Adrenal gland (tissue), 12 donors: ENCODE data around the gene PTPRN2. TPM values are rescaled to one million over a fixed set of nuclear protein-coding genes. Genes with fewer than 3 reads are reported as not detected.

Source experiments
- DNase-seq, 7 donors: peaks; one replicate each; pipeline ENCODE4 v3.0.0-alpha.2; 2019 to 2020
- H3K27ac ChIP-seq, 5 donors: fragments of 200-600 bp; sonication (generic) in 4 of 5; 1 replicate in 3 of 5; 2 replicates in 2 of 5; pipeline versions ENCODE4 v1.5.1 to v1.8.0; 2016 to 2020; ENCODE audit warnings: mild to moderate bottlenecking in 1 of 5
- H3K27me3 ChIP-seq: fragments of 200-600 bp; 2 replicates; pipeline ENCODE4 v1.8.0; 2021
- H3K36me3 ChIP-seq, 2 donors: fragments of 200-600 bp; replicated peaks in 1 of 2; 1 replicate in 1 of 2; 2 replicates in 1 of 2; pipeline versions ENCODE4 v1.5.1 to v1.8.0; 2018 to 2022
- H3K4me1 ChIP-seq, 2 donors: fragments of 200-600 bp; replicated peaks in 1 of 2; 1 replicate in 1 of 2; 2 replicates in 1 of 2; pipeline versions ENCODE4 v1.5.1 to v1.8.0; 2018 to 2021
- H3K4me3 ChIP-seq, 4 donors: fragments of 200-600 bp; sonication (generic) in 3 of 4; one replicate each; pipeline ENCODE4 v1.5.1; 2016 to 2018
- H3K9me3 ChIP-seq, 3 donors: fragments of 200-600 bp; sonication (generic) in 1 of 3; replicated peaks in 1 of 3; 1 replicate in 2 of 3; 2 replicates in 1 of 3; pipeline versions ENCODE4 v1.5.1 to v1.8.0; 2016 to 2021
- CTCF ChIP-seq, 6 experiments: fragments of 450-650 bp in 4 of 6; fragments of 200-600 bp in 2 of 6; sonication (generic) in 1 of 6; IDR thresholded peaks; 1 replicate in 5 of 6; 2 replicates in 1 of 6; pipeline versions ENCODE4 v1.5.1 to v1.8.0; 2016 to 2021; ENCODE audit warnings: antibody characterized with exemption in 6 of 6, mild to moderate bottlenecking in 2 of 6, moderate library complexity in 1 of 6
- POLR2A ChIP-seq, 2 donors: fragments of 450-650 bp; IDR thresholded peaks; one replicate each; pipeline ENCODE4 v1.6.1; 2017; ENCODE audit warnings: antibody characterized with exemption in 2 of 2, mild to moderate bottlenecking in 2 of 2, moderate library complexity in 1 of 2
- WGBS, 4 donors: extraction: QIAGEN DNeasy Blood & Tissue Kit in 2 of 4; methylation state at CpG; one replicate each; pipeline versions ENCODE4 v1.1.5 to v1.1.7; 2013 to 2017; 5-methylcytosine and 5-hydroxymethylcytosine counted together
- intact Hi-C, 2 donors: fragments of 100-400 bp; cut with DNase I; formaldehyde crosslinking; loops; one replicate each; pipeline versions ENCODE4 v1.14.1 to v1.15.0; 2022 to 2023
- polyA plus RNA-seq, 3 donors: library from polyadenylated mRNA; stranded (reverse); fragments of 200-250 nt in 2 of 3; fragments of 350-450 nt in 1 of 3; fragmentation: Illumina TruSeq in 1 of 3; extraction: RNeasy Lipid Tissue Mini Kit (QIAGEN cat#74804) in 1 of 3; gene quantifications; one replicate each; pipeline ENCODE4 v1.2.3, GENCODE V29; 2013 to 2014
- total RNA-seq, 9 donors: library from RNA; depleted of rRNA in 4 of 9; stranded (reverse); fragments of >200 nt in 4 of 9; fragments of 120-200 nt in 1 of 9; fragmentation: NEBNext Ultra II Directional in 1 of 9; extraction: Animal tissue kit (Norgen Biotek cat#: 25700) in 1 of 9; gene quantifications; one replicate each; pipeline versions ENCODE4 v1.1.0 to v1.2.4, GENCODE V29; 2013 to 2023
- donor health status: healthy with polysubstance abuse.
- donor health status: Bipolar disorder and iron deficiency.
- donor health status: DM: yes; HTN: yes; CAD: no.
- donor health status: DM: no; HTN: no; CAD: no.
- donor health status: DM: no; HTN: no; CAD: no.
- donor health status: DM: yes; HTN: yes; CAD: no.

PTPRN2 gene
- total and polyA plus RNA-seq, 12 donors = 2.2 to 16.2 (median 3.4) TPM

GRCh38 chr7:157577796-157578339, 1009.8 kb downstream of the PTPRN2 start:
- Histone ChIP-seq H3K4me3 (no peak overlapping the region), H3K36me3 (no peaks in the 10 kb centered on the region), H3K27ac (no peak overlapping the region), H3K9me3 (no peaks in the 10 kb centered on the region), H3K4me1 (no peaks in the 10 kb centered on the region), H3K27me3 (no peaks in the 10 kb centered on the region)
- intact Hi-C loops = no loop called here
- WGBS, 4 donors = 87 to 92% (median 90%) methylated on average over 16 to 31 of the region's 31 CpGs
- no peak for DNase-seq
- TF ChIP-seq CTCF (IDR thresholded peaks at IDR 0.05) (no peak), POLR2A (IDR thresholded peaks at IDR 0.05) (no peak)

- no peaks in the 10 kb centered on the region for H3K27me3 ChIP-seq
- no peak for DNase-seq
- no peaks in the 10 kb centered on the region for H3K4me1 ChIP-seq
- H3K4me3 ChIP-seq = no peak overlapping the region
- no peaks in the 10 kb centered on the region for H3K9me3 ChIP-seq
- H3K27ac ChIP-seq = no peak overlapping the region
- WGBS, 4 donors = 78 to 85% (median 82%) methylated on average over 14 of the region's 14 CpGs
- intact Hi-C loops = no loop called here
- H3K36me3 ChIP-seq = no peaks in the 10 kb centered on the region
- no peak for TF ChIP-seq POLR2A (IDR thresholded peaks at IDR 0.05)
- TF ChIP-seq CTCF (IDR thresholded peaks at IDR 0.05) = no peak
Measured at GRCh38 chr7:157577061-157577460, 1010.6 kb downstream of the PTPRN2 start.

GRCh38 chr7:157576415-157576814, 1011.2 kb downstream of the PTPRN2 start:
- no peak overlapping the region for H3K4me3 ChIP-seq
- no peaks in the 10 kb centered on the region for H3K36me3 ChIP-seq
- TF ChIP-seq POLR2A (IDR thresholded peaks at IDR 0.05) (no peak), CTCF (IDR thresholded peaks at IDR 0.05) (no peak)
- no peaks in the 10 kb centered on the region for H3K9me3 ChIP-seq
- H3K27ac ChIP-seq = no peak overlapping the region
- H3K4me1 ChIP-seq = no peaks in the 10 kb centered on the region
- 37 to 72% (median 49%) methylated on average over 18 to 36 of the region's 36 CpGs for WGBS, 4 donors
- H3K27me3 ChIP-seq = no peaks in the 10 kb centered on the region
- intact Hi-C loops = no loop called here
- DNase-seq = peak in 2 of 7 donors; percentile 19 to 22

GRCh38 chr7:157575777-157576176, 1011.8 kb downstream of the PTPRN2 start:
- H3K4me3 ChIP-seq = no peak overlapping the region
- intact Hi-C loops = no loop called here
- no peaks in the 10 kb centered on the region for H3K9me3 ChIP-seq
- no peaks in the 10 kb centered on the region for H3K4me1 ChIP-seq
- no peaks in the 10 kb centered on the region for H3K27me3 ChIP-seq
- TF ChIP-seq POLR2A (IDR thresholded peaks at IDR 0.05) (no peak), CTCF (IDR thresholded peaks at IDR 0.05) (no peak)
- H3K27ac ChIP-seq = no peak overlapping the region
- DNase-seq = no peak
- no peaks in the 10 kb centered on the region for H3K36me3 ChIP-seq
- WGBS, 4 donors = 72 to 78% (median 77%) methylated on average over 5 of the region's 5 CpGs
